ENCODE results near the gene C2CD5.
"Not testable (repeated sequence)": the region's sequence is repeated elsewhere in the genome, so short reads cannot be mapped to it uniquely, and the experiment has no call there.

Gene C2CD5

DNA sequence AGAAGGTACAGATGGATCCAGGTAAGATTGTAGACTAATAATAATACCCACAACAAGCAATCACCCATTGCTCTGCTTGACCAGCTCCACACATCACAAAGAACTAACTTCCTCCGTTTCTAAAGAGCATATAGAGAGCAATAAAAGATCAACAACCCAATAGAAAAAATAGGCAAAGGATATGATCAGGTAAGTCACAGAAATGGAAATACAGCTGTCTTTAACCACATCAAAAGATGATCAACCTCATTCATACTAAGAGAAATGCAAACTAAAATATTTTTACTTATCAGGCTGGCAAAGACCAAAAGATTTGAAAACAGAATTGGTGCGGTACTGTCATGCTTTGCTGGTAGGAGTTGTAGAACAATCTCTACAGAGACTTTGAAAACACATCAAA lies 8.9 kb downstream of the C2CD5 start:
- no peak for DNase-seq (ENCODE audit: low read depth in 2 of 3, low spot score in 1 of 3)

- DNase-seq (ENCODE audit: low read depth in 2 of 3, low spot score in 1 of 3), result no peak
Observed at GRCh38 chr12:22535038-22535437, 9.3 kb downstream of the C2CD5 start.

DNA sequence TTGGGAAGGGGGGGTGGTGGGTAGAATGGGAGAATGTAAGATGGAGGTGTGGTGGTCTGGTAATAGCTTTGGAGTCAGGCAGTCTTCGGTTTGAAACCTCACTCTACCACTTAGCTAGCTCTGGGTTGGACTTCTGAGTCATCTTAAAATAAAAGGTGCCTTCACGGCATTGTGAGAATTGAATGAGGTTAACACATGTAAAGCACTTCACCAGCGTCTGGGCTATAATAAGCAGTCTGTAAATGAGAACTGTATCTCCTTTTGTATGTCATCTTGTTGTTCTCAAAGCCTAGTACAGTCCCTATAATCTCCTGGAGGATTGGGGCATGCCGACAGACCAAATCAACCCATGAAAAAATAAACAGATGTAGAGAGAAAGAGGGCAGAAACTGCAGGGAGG lies 11.2 kb downstream of the C2CD5 start:
- no peak for DNase-seq (ENCODE audit: low read depth in 2 of 3, low spot score in 1 of 3)

GRCh38 chr12:22532317-22532716 lies 12.0 kb downstream of the C2CD5 start:
- DNase-seq (ENCODE audit: low read depth in 2 of 3, low spot score in 1 of 3), result no peak

DNA sequence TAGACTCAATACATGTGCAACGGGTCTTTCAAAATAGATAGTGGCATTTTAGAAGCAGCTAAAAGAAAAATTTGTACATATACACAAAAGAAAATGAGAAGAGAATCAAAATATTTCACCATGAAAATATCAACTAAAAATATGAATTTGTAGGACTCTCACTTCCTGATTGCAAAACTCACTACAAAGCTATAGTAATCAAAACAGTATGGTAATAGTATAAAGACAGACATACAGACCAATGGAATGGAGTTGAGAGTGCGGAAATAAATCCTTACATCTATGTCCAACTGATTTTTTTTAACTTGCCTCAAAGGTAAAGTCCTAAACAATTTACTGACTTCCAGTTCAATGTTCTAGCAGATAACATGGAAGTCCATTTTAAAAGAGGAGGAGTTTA lies 13.1 kb downstream of the C2CD5 start:
- DNase-seq (ENCODE audit: low read depth in 2 of 3, low spot score in 1 of 3), result no peak

DNA sequence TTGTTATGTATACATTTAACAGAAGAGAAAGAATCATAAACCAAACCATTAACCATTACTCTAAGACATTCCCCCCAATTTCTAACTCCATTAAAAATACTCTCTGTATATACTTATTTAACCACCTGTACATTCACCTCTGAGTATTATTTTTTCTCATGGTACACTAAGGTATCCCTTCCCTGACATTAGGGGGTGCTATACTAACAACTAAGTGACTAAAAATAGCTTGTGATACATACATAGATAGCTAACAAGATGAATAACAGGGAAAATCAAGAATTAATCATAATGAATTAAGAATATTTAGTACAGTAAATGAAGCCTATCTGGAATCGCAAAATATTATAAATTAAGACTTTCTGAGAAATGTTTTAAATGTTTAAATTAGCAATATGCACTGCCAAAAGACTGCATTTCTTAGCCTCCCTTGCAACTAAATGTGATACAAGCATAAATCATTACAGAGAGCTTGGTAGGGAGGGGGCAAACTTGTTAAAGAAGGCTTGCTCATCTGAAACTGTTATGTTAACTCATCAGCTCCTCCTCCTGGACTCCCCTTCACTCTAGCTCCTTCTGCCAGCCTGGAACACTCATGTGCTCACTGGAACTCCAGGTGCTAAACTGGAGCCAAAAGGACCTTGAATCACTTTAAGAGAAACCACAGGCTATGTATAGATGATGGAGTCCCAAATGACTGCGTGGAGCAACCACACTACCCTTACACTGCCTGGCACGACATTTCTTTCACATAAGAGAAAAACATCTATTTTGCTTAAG lies 14.9 kb downstream of the C2CD5 start:
- DNase-seq (ENCODE audit: low read depth in 2 of 3, low spot score in 1 of 3), result no peak

DNA sequence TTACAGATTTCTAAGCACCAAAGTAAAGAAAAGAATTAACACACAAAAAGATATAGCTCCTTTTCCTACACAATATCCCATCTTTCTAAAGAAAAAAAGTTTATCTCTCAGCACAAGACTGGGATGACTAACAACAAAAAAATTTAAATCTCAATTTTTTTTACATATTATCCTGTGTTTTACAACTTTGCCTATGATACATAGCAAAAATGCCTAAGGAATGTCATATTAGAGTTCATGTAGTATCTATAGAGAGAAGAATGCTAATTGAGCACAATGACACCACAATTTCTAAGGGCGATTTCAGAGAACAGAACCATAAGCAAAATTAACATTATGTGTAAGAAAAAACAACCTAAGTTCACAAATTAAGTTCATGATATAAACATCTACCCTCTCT lies 16.3 kb downstream of the C2CD5 start:
- DNase-seq (ENCODE audit: low read depth in 2 of 3, low spot score in 1 of 3), result no peak

DNA sequence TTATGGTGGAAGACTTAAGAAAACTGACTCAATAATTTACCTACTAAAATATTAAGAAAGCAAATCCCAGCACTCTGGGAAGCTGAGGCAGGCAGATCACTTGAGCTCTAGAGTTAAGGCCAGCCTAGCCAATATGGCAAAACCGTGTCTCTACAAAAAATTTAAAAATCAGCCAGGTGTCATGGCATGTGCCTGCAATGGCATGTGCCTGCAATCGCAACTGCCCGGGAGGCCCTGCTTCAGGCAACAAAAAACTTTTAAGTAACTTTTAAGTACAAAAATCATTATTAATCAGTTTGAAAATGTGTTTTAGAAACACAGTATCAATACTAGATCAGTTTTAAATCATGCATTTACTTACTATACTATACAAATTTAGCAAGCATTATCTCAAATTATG lies 17.5 kb downstream of the C2CD5 start:
- DNase-seq (ENCODE audit: low read depth in 2 of 3, low spot score in 1 of 3), result no peak

- DNase-seq (ENCODE audit: low read depth in 2 of 3, low spot score in 1 of 3), result no peak
Observed at GRCh38 chr12:22525426-22525825, 18.9 kb downstream of the C2CD5 start.

GRCh38 chr12:22518998-22519397 lies 25.3 kb downstream of the C2CD5 start:
- DNase-seq (ENCODE audit: low read depth in 2 of 3, low spot score in 1 of 3), result no peak

GRCh38 chr12:22518060-22518719 lies 26.2 kb downstream of the C2CD5 start:
- DNase-seq (ENCODE audit: low read depth in 2 of 3, low spot score in 1 of 3), result no peak

- no peak for DNase-seq (ENCODE audit: low read depth in 2 of 3, low spot score in 1 of 3)
Observed at GRCh38 chr12:22514875-22515274, 29.5 kb downstream of the C2CD5 start.

DNA sequence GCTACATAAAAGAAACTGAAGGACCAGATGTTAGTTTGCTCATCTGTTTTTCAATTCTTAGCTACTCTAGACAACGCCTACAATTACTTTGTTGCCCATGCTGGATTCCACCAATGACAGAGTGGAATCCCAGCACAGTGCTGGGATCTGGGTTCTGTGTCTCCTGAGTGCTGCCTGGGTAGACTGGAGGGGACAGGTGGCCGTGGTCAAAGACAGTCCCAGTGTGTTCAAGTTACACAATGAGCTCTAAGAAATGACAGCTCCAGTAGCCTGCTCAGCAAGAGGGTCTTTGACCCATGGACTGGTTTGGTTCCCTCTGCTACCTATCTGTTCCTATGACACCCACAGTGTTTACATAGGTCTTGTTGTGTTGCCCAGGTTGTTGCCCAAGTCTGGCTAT lies 38.5 kb downstream of the C2CD5 start:
- DNase-seq (ENCODE audit: low read depth in 2 of 3, low spot score in 1 of 3), result no peak

DNA sequence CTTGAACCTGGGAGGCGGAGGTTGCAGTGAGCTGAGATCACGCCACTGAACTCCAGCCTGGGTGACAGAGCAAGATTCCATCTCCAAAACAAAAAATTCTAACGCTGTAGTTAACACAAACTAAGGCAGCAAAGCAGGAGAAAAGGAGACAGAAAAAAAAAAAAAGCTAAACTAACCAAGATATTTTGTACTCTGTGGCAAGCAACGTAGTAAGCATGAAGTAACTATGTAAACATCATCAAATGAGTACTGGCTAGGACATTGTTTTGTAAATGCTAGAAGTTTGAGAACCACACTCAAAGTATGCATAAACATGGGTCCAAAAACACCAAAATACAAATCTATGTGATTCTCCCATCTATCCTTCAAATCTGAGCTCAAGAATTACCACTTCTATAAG lies 44.2 kb downstream of the C2CD5 start:
- no peak for DNase-seq (ENCODE audit: low read depth in 2 of 3, low spot score in 1 of 3)

- no peak for DNase-seq (ENCODE audit: low read depth in 2 of 3, low spot score in 1 of 3)
Observed at GRCh38 chr12:22499445-22499844, 44.9 kb downstream of the C2CD5 start.

DNA sequence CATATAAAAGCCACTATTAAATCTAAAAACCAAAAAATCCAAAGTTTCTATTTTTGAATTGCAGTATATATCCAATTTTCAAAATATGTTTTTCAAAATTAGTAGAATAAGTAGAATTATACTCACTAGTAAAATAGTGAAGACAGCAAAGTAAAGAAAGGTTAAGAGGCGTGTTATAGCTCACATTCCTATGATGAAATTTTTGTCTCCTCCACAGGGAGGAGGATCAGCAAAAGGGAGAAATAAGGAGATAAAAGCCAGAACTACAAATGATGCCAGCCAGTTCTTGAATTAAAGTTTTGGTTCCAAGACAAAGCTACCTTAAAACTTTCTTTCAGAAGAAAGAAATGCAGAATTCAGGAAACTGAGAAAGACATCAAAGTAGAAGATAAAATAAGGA lies 50.0 kb downstream of the C2CD5 start:
- DNase-seq (ENCODE audit: low read depth in 2 of 3, low spot score in 1 of 3), result no peak

GRCh38 chr12:22491034-22491433 lies 53.3 kb downstream of the C2CD5 start:
- DNase-seq (ENCODE audit: low read depth in 2 of 3, low spot score in 1 of 3), result no peak

GRCh38 chr12:22488478-22488877 lies 55.9 kb downstream of the C2CD5 start:
- DNase-seq (ENCODE audit: low read depth in 2 of 3, low spot score in 1 of 3), result no peak

DNA sequence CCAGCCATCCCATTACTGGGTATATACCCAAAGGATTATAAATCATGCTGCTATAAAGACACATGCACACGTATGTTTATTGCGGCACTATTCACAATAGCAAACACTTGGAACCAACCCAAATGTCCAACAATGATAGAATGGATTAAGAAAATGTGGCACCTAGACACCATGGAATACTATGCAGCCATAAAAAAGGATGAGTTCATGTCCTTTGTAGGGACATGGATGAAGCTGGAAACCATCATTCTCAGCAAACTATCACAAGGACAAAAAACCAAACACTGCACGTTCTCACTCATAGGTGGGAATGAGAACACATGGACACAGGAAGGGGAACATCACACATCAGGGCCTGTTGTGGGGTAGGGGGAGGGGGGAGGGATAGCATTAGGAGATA lies 56.7 kb downstream of the C2CD5 start:
- not testable (repeated sequence) for DNase-seq (ENCODE audit: low read depth in 2 of 3, low spot score in 1 of 3)

DNA sequence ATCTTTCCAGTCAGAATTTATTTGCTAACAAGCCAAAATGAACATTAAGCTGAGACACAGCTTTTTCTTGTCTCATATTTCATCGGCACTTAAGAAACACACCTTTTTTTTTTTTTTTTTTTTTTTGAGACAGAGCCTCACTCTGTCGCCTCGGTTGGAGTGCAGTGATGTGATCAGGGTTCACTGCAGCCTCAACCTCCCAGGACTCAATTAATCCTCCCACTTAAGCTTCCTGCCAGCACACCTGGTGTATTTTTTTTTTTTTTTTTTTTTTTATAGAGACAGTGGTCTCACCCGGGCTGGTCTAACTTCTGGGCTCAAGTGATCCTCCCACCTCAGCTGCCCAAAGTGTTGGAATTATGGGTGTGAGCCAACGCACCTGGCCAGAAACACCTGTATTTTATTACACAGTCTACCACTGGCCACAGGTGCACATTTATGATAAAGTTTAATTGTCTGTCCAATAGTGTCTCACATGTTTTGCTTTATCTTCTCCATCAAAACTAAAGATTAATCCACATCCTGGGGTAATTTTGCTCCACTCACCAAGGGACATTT lies 62.7 kb downstream of the C2CD5 start:
- no peak for DNase-seq (ENCODE audit: low read depth in 2 of 3, low spot score in 1 of 3)

- DNase-seq (ENCODE audit: low read depth in 2 of 3, low spot score in 1 of 3), result not testable (repeated sequence)
Observed at GRCh38 chr12:22480814-22481213, 63.5 kb downstream of the C2CD5 start.

DNA sequence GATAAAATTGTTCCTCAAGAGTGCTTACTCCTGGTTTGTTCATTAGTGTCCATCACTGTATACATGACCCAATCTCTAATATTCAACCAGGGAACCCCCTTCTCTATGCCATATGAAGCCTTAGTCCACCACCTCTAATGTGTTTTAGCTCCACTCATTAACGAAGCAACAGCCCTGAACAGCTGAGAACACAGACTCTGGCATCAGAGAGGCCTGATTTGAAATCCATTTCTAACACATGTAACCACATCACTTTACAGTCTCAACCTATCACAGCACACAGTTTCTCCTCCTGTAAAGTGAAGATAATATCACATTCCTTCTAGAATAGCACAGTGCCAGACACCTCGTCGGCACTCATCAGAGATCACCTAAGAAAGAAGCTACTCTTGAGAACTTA lies 64.3 kb downstream of the C2CD5 start:
- DNase-seq (ENCODE audit: low read depth in 2 of 3, low spot score in 1 of 3), result no peak

GRCh38 chr12:22477894-22478287 lies 66.5 kb downstream of the C2CD5 start:
- no peak for DNase-seq (ENCODE audit: low read depth in 2 of 3, low spot score in 1 of 3)

Measured in stimulated activated CD4-positive, alpha-beta T cell treated with anti-CD3 and anti-CD28 coated beads, Interleukin-12 subunit alpha, Interleukin-12 subunit beta, amount 100 ng/mL, for 48 hours (primary cell).